DOHH2 (cell line): ENCODE results near the gene STK17A.

Source experiments
- H3F3A ChIP-seq: fragments of 200-600 bp; sonication (generic), shearing (Covaris generic); 2 replicates; pipeline ENCODE4 v1.6.0; 2016; ENCODE audit warnings: antibody characterized with exemption, mild to moderate bottlenecking; ENCODE audit not compliant: control insufficient read depth, insufficient read depth
- H3K27ac ChIP-seq: fragments of 200-600 bp; sonication (generic); 2 replicates; pipeline ENCODE4 v1.5.1; 2014; ENCODE audit warnings: low read depth, mild to moderate bottlenecking, low read length, moderate library complexity
- H3K27me3 ChIP-seq: fragments of 200-600 bp; sonication (generic); 2 replicates; pipeline ENCODE4 v1.6.1; 2014; ENCODE audit warnings: mild to moderate bottlenecking, low read length, mixed read lengths; ENCODE audit not compliant: control insufficient read depth
- H3K36me3 ChIP-seq: fragments of 200-600 bp; sonication (generic); 2 replicates; pipeline ENCODE4 v1.6.1; 2014; ENCODE audit warnings: mild to moderate bottlenecking, low read length, moderate library complexity, mixed read lengths; ENCODE audit not compliant: control insufficient read depth
- H3K4me1 ChIP-seq: fragments of 200-600 bp; sonication (generic); 2 replicates; pipeline ENCODE4 v1.6.1; 2014; ENCODE audit warnings: mild to moderate bottlenecking, low read length, mixed read lengths; ENCODE audit not compliant: control insufficient read depth
- H3K4me2 ChIP-seq: fragments of 200-600 bp; sonication (generic); 2 replicates; pipeline ENCODE4 v1.6.0; 2014; ENCODE audit warnings: mild to moderate bottlenecking, low read length, moderate library complexity
- H3K4me3 ChIP-seq: fragments of 200-600 bp; sonication (generic); 2 replicates; pipeline ENCODE4 v1.5.1; 2014; ENCODE audit warnings: mild to moderate bottlenecking, low read length, mixed read lengths
- H3K79me2 ChIP-seq: fragments of 200-600 bp; sonication (generic); 2 replicates; pipeline ENCODE4 v1.6.1; 2014; ENCODE audit warnings: mild to moderate bottlenecking, low read length, mixed read lengths; ENCODE audit not compliant: control insufficient read depth
- H3K9me2 ChIP-seq: fragments of 200-600 bp; sonication (generic); replicated peaks from 2 replicates; pipeline ENCODE4 v1.6.1; 2014; ENCODE audit warnings: mild to moderate bottlenecking, low read length, mixed read lengths; ENCODE audit not compliant: control insufficient read depth
- H3K9me3 ChIP-seq: fragments of 200-600 bp; sonication (generic); 2 replicates; pipeline ENCODE4 v1.6.1; 2014; ENCODE audit warnings: antibody characterized with exemption, low read length, mixed read lengths; ENCODE audit not compliant: control insufficient read depth, insufficient read depth
- H4K20me1 ChIP-seq: fragments of 200-600 bp; sonication (generic); 2 replicates; pipeline ENCODE4 v1.6.0; 2014; ENCODE audit warnings: low read depth, mild to moderate bottlenecking, antibody characterized with exemption, low read length, moderate library complexity; ENCODE audit not compliant: control insufficient read depth, insufficient read depth
- CTCF ChIP-seq: fragments of 200-600 bp; sonication (generic); IDR thresholded peaks from one replicate; pipeline ENCODE4 v1.5.1; 2014; ENCODE audit warnings: antibody characterized with exemption, mild to moderate bottlenecking, low read depth, low read length; ENCODE audit not compliant: poor library complexity, severe bottlenecking
- EZH2phosphoT487 ChIP-seq: fragments of 200-600 bp; sonication (generic); IDR thresholded peaks from 2 replicates; pipeline ENCODE4 v1.6.1; 2017; ENCODE audit warnings: borderline replicate concordance, mild to moderate bottlenecking, antibody characterized with exemption, low read length, moderate library complexity, mixed read lengths

The STK17A gene

GRCh38 chr7:43604251-43604650 is 21.3 kb downstream of the STK17A start:
- Histone ChIP-seq H3K79me2 (peaks cover 100% of the 10 kb centered on the region), H4K20me1 (peaks cover 16% of the 10 kb centered on the region), H3K27me3 (no peaks in the 10 kb centered on the region), H3K9me2 (no peaks in the 10 kb centered on the region), H3K4me2 (no peak overlapping the region), H3K4me1 (peaks cover 28% of the 10 kb centered on the region), H3K36me3 (peaks cover 88% of the 10 kb centered on the region), H3K4me3 (no peak overlapping the region), H3F3A (0 out of 2 replicates have a peak, but pooled peaks cover 4% of the 10 kb centered on the region), H3K9me3 (no peaks in the 10 kb centered on the region), H3K27ac (no peak overlapping the region)
- TF ChIP-seq EZH2phosphoT487 (no peak), CTCF (no peak)

GRCh38 chr7:43609097-43609496 is 26.2 kb downstream of the STK17A start:
- Histone ChIP-seq H3K27me3 (no peaks in the 10 kb centered on the region), H3K4me3 (no peak overlapping the region), H3K4me1 (peaks cover 42% of the 10 kb centered on the region), H3K9me2 (no peaks in the 10 kb centered on the region), H3F3A (peaks cover 3% of the 10 kb centered on the region; the same call in 1 of the 2 replicates), H4K20me1 (peaks cover 12% of the 10 kb centered on the region; the same call in 1 of the 2 replicates), H3K27ac (no peak overlapping the region), H3K79me2 (peaks cover 96% of the 10 kb centered on the region), H3K9me3 (no peaks in the 10 kb centered on the region), H3K36me3 (peaks cover 85% of the 10 kb centered on the region), H3K4me2 (no peak overlapping the region)
- TF ChIP-seq EZH2phosphoT487 = no peak
- no peak for TF ChIP-seq CTCF

- Histone ChIP-seq H3K4me3 (no peak overlapping the region), H3K36me3 (peaks cover 88% of the 10 kb centered on the region), H3K4me1 (peaks cover 26% of the 10 kb centered on the region), H3K27ac (no peak overlapping the region), H3K9me2 (no peaks in the 10 kb centered on the region), H3K79me2 (peaks cover 93% of the 10 kb centered on the region), H3K9me3 (no peaks in the 10 kb centered on the region), H3K4me2 (no peak overlapping the region), H3K27me3 (no peaks in the 10 kb centered on the region), H3F3A (peaks cover 5% of the 10 kb centered on the region; the same call in 1 of the 2 replicates), H4K20me1 (peaks cover 9% of the 10 kb centered on the region; the same call in 1 of the 2 replicates)
- no peak for TF ChIP-seq EZH2phosphoT487
Measured at GRCh38 chr7:43612128-43612527, 29.2 kb downstream of the STK17A start.

- Histone ChIP-seq H3K27ac (no peak overlapping the region), H3K36me3 (peaks cover 90% of the 10 kb centered on the region), H4K20me1 (peaks cover 14% of the 10 kb centered on the region; the same call in 1 of the 2 replicates)
Measured at GRCh38 chr7:43612599-43613589, 30.0 kb downstream of the STK17A start.

More at GRCh38 chr7:43612599-43613589, 30.0 kb downstream of the STK17A start:
- no peaks in the 10 kb centered on the region for H3K9me3 ChIP-seq
- H3K4me3 ChIP-seq = no peak overlapping the region
- H3K79me2 ChIP-seq = peaks cover 93% of the 10 kb centered on the region
- no peak overlapping the region for H3K4me2 ChIP-seq
- peaks cover 5% of the 10 kb centered on the region; the same call in 1 of the 2 replicates for H3F3A ChIP-seq
- no peaks in the 10 kb centered on the region for H3K27me3 ChIP-seq
- TF ChIP-seq CTCF = no peak
- no peak for TF ChIP-seq EZH2phosphoT487
- H3K9me2 ChIP-seq = no peaks in the 10 kb centered on the region
- peaks cover 32% of the 10 kb centered on the region for H3K4me1 ChIP-seq
